ENCODE data around the gene NOTCH2. TPM values are rescaled to one million over a fixed set of nuclear protein-coding genes. Genes with fewer than 3 reads are reported as not detected.
"Not testable (repeated sequence)": the region's sequence is repeated elsewhere in the genome, so short reads cannot be mapped to it uniquely, and the experiment has no call there.

NOTCH2 gene
- total RNA-seq, 2 donors from 2014 or later = 50.7 to 66.6 TPM

DNA sequence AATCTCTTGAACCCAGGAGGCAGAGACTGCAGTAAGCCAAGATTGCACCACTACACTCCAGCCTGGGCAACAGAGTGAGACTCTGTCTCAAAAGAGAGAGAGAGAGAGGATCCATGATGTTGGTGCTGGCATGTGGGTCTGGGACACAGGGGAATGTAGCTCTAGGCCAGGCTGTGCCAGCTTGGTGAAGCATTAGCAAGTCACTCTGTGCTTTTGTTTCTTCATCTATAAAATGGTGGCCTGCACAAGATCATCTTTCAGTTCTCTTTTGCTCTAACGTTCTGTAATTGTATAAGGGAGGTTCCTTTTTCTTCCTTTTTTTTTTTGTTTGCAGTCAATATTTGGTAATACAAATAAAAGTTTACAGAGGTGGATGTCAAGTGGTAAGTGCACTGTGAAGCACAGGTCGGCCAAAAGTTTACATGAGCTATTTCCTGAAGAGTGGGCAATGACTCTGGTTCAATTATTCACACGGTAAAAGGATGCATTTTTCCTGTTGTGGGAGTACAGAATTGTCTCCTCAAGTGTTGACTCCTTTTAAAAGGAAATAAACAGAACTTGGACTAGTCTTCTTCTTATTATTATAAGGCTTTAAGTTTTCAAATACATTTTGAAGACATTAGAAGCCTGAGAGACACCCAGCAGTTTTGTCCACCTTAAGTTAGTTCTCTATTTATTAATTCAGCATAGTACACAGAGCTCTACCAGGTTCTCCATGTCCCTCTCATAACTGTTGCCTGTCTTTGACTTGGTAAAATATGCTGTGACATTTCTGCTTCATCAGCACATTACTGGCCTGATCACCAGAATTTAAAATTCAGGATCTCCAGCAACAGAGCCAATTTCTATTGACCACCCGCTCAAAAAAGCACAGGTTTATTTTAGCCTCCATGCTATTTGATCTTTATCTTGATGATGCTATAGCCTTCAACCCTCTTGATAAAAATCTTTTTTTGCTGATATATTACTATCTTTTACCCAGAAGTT, 23.1 kb upstream of the NOTCH2 start:
- intact Hi-C loops (cut with DNase I, micrococcal nuclease); DNase-seq: not testable (repeated sequence)
- peak; percentile 53 for ATAC-seq

DNA sequence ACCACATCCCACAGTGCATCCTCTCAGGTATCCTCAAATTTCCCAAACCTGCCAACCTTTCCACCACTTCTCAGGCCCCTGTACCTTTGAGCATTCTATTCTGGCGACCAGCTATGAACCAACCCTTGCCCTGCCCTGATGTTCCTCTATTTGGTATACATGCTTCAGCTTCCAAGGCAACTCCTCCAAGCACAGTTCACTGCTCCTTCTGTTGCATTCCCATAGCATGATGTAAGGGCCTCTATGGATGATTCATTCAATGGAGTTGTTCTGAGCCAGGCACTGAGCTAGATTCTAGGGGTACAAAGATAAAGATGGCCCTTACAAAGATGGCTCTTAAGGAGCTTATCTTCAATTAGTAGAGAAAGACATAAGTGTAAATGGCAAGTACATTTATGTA, 21.4 kb upstream of the NOTCH2 start:
- DNase-seq; ATAC-seq; intact Hi-C loops (cut with DNase I, micrococcal nuclease): not testable (repeated sequence)

DNA sequence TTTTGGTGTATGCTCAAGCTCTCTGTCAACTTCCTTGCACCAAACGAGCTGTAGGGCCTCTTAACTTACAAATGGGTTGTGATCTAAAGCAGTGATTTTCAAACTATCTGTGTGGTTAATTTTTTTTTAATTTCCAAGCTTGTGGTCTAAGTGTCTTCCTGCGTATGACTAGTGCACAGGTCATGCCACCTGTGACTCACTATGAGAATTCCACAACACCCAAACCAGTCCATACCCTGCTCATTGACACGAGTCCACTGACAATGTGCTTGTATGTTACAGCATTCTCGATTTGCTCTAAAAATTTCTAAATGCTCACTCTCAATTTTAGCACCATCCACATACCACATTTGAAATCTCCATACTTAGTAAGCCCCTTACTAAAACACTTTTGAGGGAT, 18.5 kb upstream of the NOTCH2 start:
- ATAC-seq; intact Hi-C loops (cut with DNase I, micrococcal nuclease); DNase-seq: not testable (repeated sequence)

DNA sequence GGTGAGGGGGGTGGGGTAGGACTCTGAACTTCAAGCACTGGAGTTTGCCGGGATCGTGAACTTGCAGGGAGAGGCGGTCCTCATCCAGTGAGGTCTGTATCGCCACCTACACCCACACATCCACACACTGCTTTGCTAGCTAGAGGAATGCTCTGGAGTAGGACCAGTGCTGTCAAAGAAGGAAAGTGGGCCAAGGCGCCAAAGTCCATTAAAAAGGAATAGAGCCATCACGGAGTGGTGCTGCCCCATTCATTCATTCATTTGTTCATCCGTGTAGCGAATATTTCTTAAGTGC, 405 bp upstream of the NOTCH2 start:
- intact Hi-C loops (cut with DNase I, micrococcal nuclease); ATAC-seq; DNase-seq: not testable (repeated sequence)

DNA sequence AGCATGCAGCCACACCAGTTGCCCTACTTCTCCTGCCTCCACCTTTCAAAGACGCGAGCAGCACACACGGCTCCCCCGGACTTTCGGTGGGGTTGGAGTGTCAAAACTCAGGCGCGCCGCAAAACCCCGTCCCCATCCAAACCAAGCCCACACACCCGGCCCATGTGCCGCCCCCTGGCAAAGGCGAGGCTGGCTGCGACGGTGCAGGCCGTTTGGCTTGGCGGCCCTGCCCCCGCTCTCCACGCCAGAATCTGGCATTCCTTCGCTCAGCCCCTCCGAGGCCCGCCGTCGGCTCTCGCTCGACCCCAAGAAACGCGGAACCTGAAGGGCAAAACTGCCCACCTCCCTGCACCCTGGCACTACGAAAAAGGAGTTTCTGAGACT, 787 bp downstream of the NOTCH2 start:
- DNase-seq = peak in 1 of 2 donors; percentile 29
- ATAC-seq; intact Hi-C loops (cut with DNase I, micrococcal nuclease): not testable (repeated sequence)

DNA sequence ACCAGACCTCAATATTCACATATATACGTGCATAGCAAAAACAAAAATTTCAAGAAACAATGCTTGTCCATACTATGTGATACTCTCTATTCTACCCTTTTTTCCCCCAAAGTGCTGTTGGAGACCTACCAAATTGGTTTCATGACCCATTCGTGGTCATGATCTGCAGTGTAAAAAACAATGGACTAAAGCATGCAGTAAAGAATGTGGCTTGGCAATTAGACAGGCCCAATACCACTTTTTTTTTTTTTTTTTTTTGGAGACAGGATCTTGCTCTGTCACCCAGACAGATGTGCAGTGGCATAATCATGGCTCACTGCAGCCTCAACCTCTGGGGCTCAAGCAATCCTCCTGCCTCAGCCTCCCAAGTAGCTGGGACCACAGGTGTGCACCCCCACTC, 21.3 kb downstream of the NOTCH2 start:
- DNase-seq; intact Hi-C loops (cut with DNase I, micrococcal nuclease); ATAC-seq: not testable (repeated sequence)

DNA sequence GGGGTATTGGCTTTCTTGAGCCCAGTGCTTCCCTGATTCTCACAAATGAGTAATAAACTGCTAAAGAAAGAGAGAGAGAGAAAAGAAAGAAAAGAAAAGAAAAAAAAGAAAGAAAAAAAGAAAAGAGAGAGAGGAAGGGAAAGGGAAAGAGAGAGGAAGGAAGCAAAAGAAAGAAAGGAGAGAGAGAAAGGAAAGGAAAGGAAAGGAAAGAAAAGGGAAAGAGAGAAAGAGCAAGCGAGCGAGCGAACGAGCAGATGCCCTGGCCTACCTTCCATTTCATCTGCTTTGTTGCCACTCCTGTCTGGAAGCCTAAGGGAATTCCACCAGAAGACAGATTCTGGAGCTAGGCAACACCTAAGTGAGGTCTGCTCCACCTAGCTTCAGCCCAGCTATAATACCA, 27.7 kb downstream of the NOTCH2 start:
- intact Hi-C loops (cut with DNase I, micrococcal nuclease); DNase-seq; ATAC-seq: not testable (repeated sequence)

DNA sequence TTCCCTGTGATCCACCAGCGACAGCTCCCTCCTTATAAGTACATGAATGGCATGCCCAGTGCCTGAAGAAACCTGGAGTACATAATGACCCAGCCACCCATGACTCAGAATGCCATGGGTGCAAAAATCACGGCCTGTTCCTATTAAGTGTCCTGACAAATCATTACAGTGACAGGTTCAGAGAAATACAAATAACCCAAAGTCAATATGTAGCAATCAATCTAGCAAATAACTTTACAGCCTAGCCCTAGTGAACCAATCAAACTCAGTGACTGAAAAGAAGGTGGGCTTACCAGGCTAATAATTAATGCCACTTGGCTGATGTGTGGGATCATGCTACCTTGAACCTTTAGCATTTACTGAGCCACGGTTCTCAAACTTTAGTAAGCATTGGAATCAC, 37.2 kb downstream of the NOTCH2 start:
- ATAC-seq; DNase-seq; intact Hi-C loops (cut with DNase I, micrococcal nuclease): not testable (repeated sequence)

DNA sequence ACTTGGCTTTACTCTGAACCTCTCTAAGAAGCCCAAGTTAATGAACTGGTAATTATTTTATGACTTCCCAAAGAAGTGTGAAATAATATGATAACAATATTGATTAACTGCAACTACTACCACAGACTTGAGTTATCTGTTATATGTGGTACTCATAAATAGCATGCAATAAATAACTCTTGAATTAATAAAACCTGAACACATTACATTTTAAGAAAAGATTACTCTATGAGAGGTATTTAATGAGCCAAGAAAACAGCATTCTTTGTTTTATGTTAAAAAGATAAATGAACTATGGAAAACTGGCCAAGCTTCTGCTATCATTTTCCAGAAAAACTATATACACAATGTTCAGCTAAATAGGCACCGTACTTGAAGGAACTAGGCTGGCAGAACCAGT, 45.7 kb downstream of the NOTCH2 start:
- DNase-seq; intact Hi-C loops (cut with DNase I, micrococcal nuclease); ATAC-seq: not testable (repeated sequence)

DNA sequence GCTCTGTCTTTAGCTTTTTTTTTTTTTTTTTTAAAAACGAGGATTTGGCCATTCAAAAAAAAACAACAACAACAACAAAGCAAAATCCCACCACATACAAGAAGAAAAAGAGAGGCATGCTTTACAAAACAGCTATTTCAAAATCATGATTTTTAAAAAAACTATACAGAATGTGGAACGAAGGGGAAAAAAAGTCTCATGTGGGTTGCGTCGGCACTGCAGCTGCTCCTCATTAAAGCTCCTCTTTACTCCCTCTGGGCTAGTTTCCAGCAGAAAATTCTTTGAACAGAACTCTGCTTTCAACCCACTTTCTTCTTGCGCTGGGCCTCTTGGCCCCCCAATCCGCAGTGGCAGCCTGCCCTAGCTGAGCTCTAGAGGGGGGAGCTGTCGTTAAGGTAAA, 54.5 kb downstream of the NOTCH2 start:
- intact Hi-C loops (cut with DNase I, micrococcal nuclease); DNase-seq; ATAC-seq: not testable (repeated sequence)

DNA sequence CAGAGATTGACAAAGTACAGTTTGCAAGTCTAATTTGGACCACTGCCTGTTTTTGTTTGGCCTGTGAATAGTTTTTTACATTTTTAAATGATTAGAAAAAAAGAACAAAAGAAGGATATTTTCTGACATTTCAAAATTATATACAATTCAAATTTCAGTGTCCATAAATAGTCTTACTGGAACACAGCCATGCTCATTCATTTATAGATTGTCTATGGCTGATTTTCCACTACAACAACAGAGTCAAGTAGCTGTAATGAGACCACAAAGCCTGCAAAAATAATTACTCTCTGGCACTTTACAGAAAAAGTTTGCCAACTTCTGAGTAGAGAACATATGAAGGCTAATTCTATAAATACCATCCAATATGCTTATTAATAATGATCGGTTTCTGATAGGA, 61.1 kb downstream of the NOTCH2 start:
- ATAC-seq; intact Hi-C loops (cut with DNase I, micrococcal nuclease); DNase-seq: not testable (repeated sequence)

DNA sequence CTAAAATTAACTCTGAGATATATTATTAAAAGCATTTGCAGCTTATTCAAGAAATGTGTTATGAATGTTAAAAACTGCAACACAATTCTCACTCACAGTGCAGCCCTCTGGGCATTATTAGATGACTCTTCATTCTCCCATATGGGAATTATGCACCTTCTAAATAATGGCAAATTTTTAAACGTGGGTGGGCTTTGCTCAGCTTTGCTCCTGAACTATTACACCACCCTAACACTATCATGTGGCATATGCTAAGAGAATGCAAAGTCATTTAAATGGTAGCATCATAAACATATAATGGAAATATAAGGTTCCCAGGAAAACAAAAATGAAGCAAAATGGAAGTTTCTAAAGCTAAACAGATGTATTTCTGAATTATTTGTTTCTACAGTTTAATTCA, 61.6 kb downstream of the NOTCH2 start:
- DNase-seq; ATAC-seq; intact Hi-C loops (cut with DNase I, micrococcal nuclease): not testable (repeated sequence)

DNA sequence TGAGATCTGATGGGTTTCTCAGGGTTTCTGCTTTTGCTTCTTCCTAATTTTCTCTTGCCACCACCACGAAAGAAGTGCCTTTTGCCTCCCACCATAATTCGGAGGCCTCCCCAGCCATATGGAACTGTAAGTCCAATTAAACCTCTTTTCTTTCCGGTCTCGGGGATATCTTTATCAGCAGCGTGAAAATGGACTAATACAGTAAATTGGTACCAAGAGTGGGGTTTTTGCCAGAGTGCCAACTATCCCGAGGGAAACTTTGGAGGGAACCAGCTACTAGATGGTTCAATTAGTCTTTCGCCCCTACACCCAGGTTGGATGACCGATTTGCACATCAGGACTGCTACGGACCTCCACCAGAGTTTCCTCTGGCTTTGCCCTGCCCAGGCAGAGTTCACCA, 68.4 kb downstream of the NOTCH2 start:
- ATAC-seq, DNase-seq: not testable (repeated sequence)

DNA sequence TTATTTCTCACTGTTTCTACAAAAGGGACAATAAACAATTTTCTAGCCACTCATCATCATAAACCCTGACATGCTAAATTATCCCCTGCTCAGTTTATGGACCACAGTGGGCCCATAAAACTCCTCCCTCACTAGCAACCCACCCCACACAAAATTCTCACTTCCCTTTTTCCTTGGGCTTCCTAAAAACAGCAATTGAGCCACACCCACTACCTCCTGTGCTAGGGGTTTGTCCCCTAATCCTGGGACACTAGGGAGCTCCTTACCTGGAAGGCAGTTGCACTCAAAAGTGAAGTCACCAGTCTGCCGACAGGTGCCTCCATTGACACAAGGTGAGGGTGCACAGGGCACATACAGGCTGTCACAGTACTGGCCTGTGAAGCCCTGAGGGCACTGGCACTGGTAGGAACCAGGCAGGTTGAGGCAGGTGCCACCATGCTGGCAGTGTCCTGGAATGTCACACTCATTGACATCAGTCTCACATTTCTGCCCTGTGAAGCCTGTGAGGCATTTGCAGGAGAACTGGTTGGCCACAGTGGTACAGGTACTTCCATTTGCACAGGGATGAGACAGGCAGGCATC, 72.6 kb downstream of the NOTCH2 start:
- peak; percentile 12 to 27 for DNase-seq
- ATAC-seq; intact Hi-C loops (cut with DNase I, micrococcal nuclease): not testable (repeated sequence)

More for the DNA sequence above, 68.4 kb downstream of the NOTCH2 start:
- intact Hi-C loops (cut with DNase I, micrococcal nuclease) = not testable (repeated sequence)

DNA sequence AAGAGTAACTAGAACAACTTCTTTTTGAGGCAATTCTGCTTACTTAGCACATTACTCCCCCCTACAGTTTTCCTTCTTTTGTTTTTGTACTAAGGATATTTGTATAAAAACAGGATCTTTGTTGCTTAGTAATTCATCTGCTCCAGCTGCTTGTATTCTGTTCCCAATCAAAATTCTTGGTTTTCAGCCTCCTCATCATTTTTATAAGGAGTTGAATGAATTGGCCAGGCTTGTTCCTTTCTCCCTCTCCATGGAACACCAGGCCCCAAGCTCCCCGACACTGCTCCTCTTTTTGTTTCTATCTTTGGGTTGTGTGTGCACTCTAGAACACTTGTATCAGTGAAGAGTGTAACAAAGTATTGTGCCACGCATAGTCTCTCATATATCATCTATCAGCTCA, 73.5 kb downstream of the NOTCH2 start:
- DNase-seq; intact Hi-C loops (cut with DNase I, micrococcal nuclease); ATAC-seq: not testable (repeated sequence)

DNA sequence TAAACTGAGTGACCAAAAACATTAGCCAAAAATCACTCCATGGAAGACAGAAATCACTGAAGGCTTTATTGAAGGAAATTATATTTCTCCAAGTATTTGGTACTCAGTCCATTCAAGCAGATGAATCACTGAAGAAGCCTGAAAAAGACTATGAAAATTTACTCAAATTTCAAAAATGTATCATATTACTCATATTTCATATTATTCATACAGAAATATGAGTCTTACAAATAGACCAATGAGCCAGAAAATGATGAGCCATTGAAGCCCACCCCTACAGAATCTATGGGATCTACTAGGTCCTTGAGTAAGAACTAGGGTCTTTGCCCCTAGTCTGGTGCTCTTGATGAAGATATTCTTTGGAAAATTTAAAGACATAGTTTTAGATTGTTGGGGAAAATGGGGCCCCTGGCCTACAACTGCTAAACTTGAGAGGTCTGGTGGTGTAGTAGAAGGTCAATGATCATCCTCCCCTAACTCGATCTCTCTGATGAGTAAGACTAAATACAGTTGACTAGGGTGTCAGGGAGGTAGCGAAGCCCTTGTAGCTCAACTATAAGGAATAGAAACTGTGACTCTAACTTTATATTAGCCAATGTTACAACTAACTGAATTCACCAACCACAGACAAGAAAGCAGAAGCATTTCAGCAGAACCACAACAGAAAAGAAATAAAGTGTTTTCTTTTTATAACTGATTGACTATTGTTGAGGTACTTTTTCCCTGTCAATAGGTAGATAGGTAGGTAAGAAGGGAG, 81.0 kb downstream of the NOTCH2 start:
- intact Hi-C loops (cut with DNase I, micrococcal nuclease) = no loop called here
- ATAC-seq = no peak

DNA sequence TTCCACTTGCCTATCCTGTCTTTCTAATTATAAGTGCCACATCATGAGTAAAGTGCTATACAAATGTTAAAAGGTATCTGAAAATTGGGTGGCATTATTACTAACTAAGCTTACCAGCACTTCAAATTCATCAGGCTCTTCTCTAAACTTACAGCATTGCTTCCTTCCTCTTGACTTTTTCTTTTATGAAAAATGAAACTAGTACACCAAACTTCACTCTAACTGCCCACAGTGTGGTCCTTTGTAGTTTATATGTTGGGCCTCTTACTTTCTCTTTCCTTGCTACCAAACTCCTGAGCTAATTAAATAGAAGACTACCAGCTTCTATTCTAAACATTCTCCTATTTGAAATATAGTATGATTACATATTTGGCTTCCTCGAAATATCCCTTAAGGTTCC, 81.8 kb downstream of the NOTCH2 start:
- no peak for ATAC-seq
- intact Hi-C loops (cut with DNase I, micrococcal nuclease) = no loop called here
- DNase-seq = no peak

More for the DNA sequence above, 81.0 kb downstream of the NOTCH2 start:
- DNase-seq = no peak

DNA sequence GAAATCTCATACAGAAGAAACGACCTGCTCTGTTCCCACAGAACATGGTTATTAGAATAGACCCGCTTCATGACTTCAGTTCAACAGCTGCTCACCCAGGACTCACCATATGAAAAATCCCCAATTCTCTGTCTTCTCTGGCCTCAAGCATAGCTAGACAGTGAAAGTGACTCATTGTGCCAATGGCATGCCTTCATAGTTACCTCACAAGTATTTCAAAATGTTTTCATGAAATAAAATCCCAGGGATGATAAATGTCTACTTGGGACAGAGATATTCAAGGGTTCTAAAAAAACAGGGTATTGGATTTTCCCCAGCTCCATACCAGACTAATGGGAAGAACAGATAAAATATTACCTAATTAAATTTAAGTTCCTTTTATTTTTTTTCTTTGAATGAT, 82.3 kb downstream of the NOTCH2 start:
- DNase-seq (no peak), ATAC-seq (no peak)
- intact Hi-C loops (cut with DNase I, micrococcal nuclease) = no loop called here

DNA sequence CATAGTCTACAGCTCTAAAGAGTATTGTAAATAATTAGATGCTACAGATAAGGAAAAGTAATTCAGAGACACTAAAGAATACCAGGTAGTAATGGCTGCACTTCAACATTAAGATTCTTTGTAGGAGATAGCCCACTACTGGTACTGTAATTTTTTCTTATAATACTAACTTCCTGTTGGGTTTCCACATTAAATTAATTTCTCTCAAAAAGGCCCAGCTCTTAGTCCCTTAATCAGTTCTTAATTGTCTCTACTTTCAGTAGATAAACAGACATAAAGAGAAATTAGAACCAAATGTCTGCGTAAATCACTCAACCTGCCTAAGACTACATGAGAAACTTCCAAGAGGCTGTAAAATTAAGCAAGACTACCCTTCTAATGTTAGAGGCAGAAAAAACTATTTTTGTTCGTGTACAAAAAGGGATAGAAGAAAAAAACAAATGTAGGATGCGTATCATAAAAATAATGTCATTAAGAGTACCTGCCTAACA, 83.4 kb downstream of the NOTCH2 start:
- DNase-seq = no peak
- intact Hi-C loops (cut with DNase I, micrococcal nuclease) = no loop called here

More for the DNA sequence above, 83.4 kb downstream of the NOTCH2 start:
- ATAC-seq = no peak
